Measurements from ENCODE around the gene SLC6A9.

DNA sequence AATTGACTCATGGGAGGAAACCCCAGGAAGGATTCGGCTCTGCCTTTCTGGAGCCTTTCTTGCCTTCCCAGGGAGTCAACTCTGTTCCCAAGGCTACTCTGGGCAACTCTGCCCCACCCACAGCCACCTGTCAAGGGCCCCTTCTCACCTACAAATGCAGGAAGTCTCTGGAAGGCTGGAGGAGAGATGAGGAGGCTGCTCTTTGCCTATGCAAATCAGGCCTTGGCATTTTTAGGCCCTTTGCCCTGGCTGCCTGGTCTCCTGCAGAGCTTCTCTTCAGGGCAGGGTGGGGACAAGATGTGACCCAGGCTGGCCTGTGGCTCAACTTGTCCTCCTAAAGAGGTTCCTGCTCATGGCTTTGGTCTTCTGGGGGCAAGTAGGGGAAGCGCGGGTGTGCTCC, 5.4 kb downstream of the SLC6A9 start:
- TF ChIP-seq, protein P1, sequence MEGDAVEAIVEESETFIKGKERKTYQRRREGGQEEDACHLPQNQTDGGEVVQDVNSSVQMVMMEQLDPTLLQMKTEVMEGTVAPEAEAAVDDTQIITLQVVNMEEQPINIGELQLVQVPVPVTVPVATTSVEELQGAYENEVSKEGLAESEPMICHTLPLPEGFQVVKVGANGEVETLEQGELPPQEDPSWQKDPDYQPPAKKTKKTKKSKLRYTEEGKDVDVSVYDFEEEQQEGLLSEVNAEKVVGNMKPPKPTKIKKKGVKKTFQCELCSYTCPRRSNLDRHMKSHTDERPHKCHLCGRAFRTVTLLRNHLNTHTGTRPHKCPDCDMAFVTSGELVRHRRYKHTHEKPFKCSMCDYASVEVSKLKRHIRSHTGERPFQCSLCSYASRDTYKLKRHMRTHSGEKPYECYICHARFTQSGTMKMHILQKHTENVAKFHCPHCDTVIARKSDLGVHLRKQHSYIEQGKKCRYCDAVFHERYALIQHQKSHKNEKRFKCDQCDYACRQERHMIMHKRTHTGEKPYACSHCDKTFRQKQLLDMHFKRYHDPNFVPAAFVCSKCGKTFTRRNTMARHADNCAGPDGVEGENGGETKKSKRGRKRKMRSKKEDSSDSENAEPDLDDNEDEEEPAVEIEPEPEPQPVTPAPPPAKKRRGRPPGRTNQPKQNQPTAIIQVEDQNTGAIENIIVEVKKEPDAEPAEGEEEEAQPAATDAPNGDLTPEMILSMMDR (IDR thresholded peaks at IDR 0.05), result no peak
- TF ChIP-seq CHD2 (IDR thresholded peaks at IDR 0.05; ENCODE audit: low read length, partially characterized antibody) (no peak), RCOR1 (IDR thresholded peaks at IDR 0.05; ENCODE audit: low read depth, low read length) (no peak), ESRRA (IDR thresholded peaks at IDR 0.05; ENCODE audit: borderline replicate concordance, low read length) (no peak), POLR2A (IDR thresholded peaks at IDR 0.05; ENCODE audit: low read length) (no peak), PHF8 (IDR thresholded peaks at IDR 0.05; ENCODE audit: borderline replicate concordance, low read depth) (no peak)
- TF ChIP-seq, protein P2, sequence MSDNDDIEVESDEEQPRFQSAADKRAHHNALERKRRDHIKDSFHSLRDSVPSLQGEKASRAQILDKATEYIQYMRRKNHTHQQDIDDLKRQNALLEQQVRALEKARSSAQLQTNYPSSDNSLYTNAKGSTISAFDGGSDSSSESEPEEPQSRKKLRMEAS (IDR thresholded peaks at IDR 0.05), result no peak
- TF ChIP-seq, protein P3, sequence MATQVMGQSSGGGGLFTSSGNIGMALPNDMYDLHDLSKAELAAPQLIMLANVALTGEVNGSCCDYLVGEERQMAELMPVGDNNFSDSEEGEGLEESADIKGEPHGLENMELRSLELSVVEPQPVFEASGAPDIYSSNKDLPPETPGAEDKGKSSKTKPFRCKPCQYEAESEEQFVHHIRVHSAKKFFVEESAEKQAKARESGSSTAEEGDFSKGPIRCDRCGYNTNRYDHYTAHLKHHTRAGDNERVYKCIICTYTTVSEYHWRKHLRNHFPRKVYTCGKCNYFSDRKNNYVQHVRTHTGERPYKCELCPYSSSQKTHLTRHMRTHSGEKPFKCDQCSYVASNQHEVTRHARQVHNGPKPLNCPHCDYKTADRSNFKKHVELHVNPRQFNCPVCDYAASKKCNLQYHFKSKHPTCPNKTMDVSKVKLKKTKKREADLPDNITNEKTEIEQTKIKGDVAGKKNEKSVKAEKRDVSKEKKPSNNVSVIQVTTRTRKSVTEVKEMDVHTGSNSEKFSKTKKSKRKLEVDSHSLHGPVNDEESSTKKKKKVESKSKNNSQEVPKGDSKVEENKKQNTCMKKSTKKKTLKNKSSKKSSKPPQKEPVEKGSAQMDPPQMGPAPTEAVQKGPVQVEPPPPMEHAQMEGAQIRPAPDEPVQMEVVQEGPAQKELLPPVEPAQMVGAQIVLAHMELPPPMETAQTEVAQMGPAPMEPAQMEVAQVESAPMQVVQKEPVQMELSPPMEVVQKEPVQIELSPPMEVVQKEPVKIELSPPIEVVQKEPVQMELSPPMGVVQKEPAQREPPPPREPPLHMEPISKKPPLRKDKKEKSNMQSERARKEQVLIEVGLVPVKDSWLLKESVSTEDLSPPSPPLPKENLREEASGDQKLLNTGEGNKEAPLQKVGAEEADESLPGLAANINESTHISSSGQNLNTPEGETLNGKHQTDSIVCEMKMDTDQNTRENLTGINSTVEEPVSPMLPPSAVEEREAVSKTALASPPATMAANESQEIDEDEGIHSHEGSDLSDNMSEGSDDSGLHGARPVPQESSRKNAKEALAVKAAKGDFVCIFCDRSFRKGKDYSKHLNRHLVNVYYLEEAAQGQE (IDR thresholded peaks at IDR 0.05), result no peak
- TF ChIP-seq, protein P4, sequence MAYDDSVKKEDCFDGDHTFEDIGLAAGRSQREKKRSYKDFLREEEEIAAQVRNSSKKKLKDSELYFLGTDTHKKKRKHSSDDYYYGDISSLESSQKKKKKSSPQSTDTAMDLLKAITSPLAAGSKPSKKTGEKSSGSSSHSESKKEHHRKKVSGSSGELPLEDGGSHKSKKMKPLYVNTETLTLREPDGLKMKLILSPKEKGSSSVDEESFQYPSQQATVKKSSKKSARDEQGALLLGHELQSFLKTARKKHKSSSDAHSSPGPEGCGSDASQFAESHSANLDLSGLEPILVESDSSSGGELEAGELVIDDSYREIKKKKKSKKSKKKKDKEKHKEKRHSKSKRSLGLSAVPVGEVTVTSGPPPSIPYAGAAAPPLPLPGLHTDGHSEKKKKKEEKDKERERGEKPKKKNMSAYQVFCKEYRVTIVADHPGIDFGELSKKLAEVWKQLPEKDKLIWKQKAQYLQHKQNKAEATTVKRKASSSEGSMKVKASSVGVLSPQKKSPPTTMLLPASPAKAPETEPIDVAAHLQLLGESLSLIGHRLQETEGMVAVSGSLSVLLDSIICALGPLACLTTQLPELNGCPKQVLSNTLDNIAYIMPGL (CRISPR knock-in tag; IDR thresholded peaks at IDR 0.05; ENCODE audit: borderline replicate concordance), result no peak
- TF ChIP-seq, protein P5, sequence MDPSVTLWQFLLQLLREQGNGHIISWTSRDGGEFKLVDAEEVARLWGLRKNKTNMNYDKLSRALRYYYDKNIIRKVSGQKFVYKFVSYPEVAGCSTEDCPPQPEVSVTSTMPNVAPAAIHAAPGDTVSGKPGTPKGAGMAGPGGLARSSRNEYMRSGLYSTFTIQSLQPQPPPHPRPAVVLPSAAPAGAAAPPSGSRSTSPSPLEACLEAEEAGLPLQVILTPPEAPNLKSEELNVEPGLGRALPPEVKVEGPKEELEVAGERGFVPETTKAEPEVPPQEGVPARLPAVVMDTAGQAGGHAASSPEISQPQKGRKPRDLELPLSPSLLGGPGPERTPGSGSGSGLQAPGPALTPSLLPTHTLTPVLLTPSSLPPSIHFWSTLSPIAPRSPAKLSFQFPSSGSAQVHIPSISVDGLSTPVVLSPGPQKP (IDR thresholded peaks at IDR 0.05; ENCODE audit: low read depth, low read length), result no peak
